HepG2 (cell line): ENCODE measurements around the gene VAMP2. TPM values are rescaled to one million over a fixed set of nuclear protein-coding genes. Genes with fewer than 3 reads are reported as not detected.

Experiments
- ATAC-seq: fragments of 200-7000 bp; cut with Tn5 transposase; 3 replicates; pipeline ENCODE4 v1.9.1; 2020; ENCODE audit warnings: mild to moderate bottlenecking, moderate library complexity
- BruUV-seq: library from RNA; stranded (reverse); fragments of 400-500 nt; replicated peaks from 2 replicates; lab custom pipeline; 2021; lab: Mats Ljungman, UMichigan
- CTCF ChIA-PET: fragments of 300-600 bp; formaldehyde crosslinking; extraction: SDS; loops from one replicate; lab custom pipeline; 2021; ENCODE audit warnings: low total read pairs, inconsistent platforms, low intra/inter-chr PET ratio; lab: Yijun Ruan, JAX
- POLR2A ChIA-PET: fragments of 350-600 bp; sonication (Branson Sonifier 250); formaldehyde crosslinking; loops from one replicate; lab custom pipeline; 2020; ENCODE audit warnings: antibody characterized with exemption, inconsistent platforms; lab: Yijun Ruan, JAX
- DNase-seq: peaks from one replicate; pipeline ENCODE4 v3.0.0-alpha.2; 2015; ENCODE audit warnings: low spot score
- FAIRE-seq: peaks from 3 replicates; lab custom pipeline; 2011; peaks lifted over from hg19 to GRCh38; lab: Jason Lieb, UNC
- H2AFZ ChIP-seq: one replicate; pipeline ENCODE4 v1.6.1; 2011; ENCODE audit warnings: low read length, inconsistent platforms
- H3K27ac ChIP-seq: fragments of 300-600 bp; 3 replicates; pipeline ENCODE4 v1.8.0; 2011; ENCODE audit warnings: mixed run types, mild to moderate bottlenecking, mixed read lengths, low read length, inconsistent platforms; ENCODE audit not compliant: insufficient read depth; ENCODE audit errors: extremely low read length
- H3K27me3 ChIP-seq, 2 experiments: fragments of 200-600 bp in 1 of 2; 2 replicates in 1 of 2; 3 replicates in 1 of 2; pipeline versions ENCODE4 v1.6.0 to v1.8.0; 2011; ENCODE audit warnings: low read length in 2 of 2, mild to moderate bottlenecking in 2 of 2, moderate library complexity in 2 of 2, inconsistent platforms in 1 of 2; ENCODE audit not compliant: insufficient read depth in 2 of 2, control insufficient read depth in 1 of 2
- H3K36me3 ChIP-seq, 2 experiments: fragments of 200-600 bp in 1 of 2; replicated peaks in 1 of 2; 2 replicates in 1 of 2; 3 replicates in 1 of 2; pipeline versions ENCODE4 v1.5.1 to v1.8.0; 2011; ENCODE audit warnings: low read length in 2 of 2, inconsistent platforms in 1 of 2; ENCODE audit not compliant: insufficient read depth in 2 of 2, control insufficient read depth in 1 of 2
- H3K4me1 ChIP-seq: 2 replicates; pipeline ENCODE4 v1.5.1; 2012; ENCODE audit warnings: low read length, inconsistent platforms; ENCODE audit not compliant: insufficient read depth
- H3K4me2 ChIP-seq: 2 replicates; pipeline ENCODE4 v1.6.0; 2011; ENCODE audit warnings: low read depth, low read length, inconsistent platforms
- H3K4me3 ChIP-seq, 3 experiments: fragments of 200-600 bp in 1 of 3; sonication (generic), shearing (Covaris generic) in 1 of 3; replicated peaks in 1 of 3; 2 replicates each; pipeline ENCODE4 v1.5.1; 2011 to 2016; ENCODE audit warnings: low read length in 3 of 3, inconsistent platforms in 2 of 3, low read depth in 2 of 3, mild to moderate bottlenecking in 2 of 3, control low read depth in 1 of 3, mixed read lengths in 1 of 3; ENCODE audit not compliant: insufficient read depth in 1 of 3
- H3K79me2 ChIP-seq: one replicate; pipeline ENCODE4 v1.6.1; 2011; ENCODE audit warnings: low read length, inconsistent platforms; ENCODE audit not compliant: insufficient read depth
- H3K9ac ChIP-seq: 2 replicates; pipeline ENCODE4 v1.6.0; 2011; ENCODE audit warnings: mild to moderate bottlenecking, low read depth, low read length, inconsistent platforms; ENCODE audit not compliant: insufficient read depth
- H3K9me3 ChIP-seq: 2 replicates; pipeline ENCODE4 v1.5.1; 2012; ENCODE audit warnings: mild to moderate bottlenecking, low read length
- H4K20me1 ChIP-seq: 2 replicates; pipeline ENCODE4 v1.6.0; 2011; ENCODE audit warnings: inconsistent platforms, mild to moderate bottlenecking, low read length, moderate library complexity; ENCODE audit not compliant: insufficient read depth
- GTF3A ChIP-seq: sonication (generic); formaldehyde crosslinking; conservative IDR thresholded peaks from 2 replicates; pipeline ENCODE4 v1.4.0; 2020; ENCODE audit warnings: mild to moderate bottlenecking, missing genetic modification reagents
- SATB2 ChIP-seq: sonication (generic); formaldehyde crosslinking; IDR thresholded peaks from 2 replicates; pipeline ENCODE4 v1.5.0; 2020; ENCODE audit warnings: missing genetic modification reagents
- TARDBP ChIP-seq: sonication (generic); formaldehyde crosslinking; IDR thresholded peaks from 2 replicates; pipeline ENCODE4 v1.8.0; 2022; ENCODE audit warnings: mild to moderate bottlenecking, missing genetic modification reagents
- ZFYVE20 ChIP-seq: sonication (generic); formaldehyde crosslinking; IDR thresholded peaks from 2 replicates; pipeline ENCODE4 v1.8.0; 2023; ENCODE audit warnings: low read depth, mild to moderate bottlenecking, moderate library complexity, missing genetic modification reagents, borderline replicate concordance
- ZMYM3 ChIP-seq: sonication (generic); formaldehyde crosslinking; IDR thresholded peaks from 2 replicates; pipeline ENCODE4 v1.5.1; 2020; ENCODE audit warnings: mild to moderate bottlenecking, missing genetic modification reagents
- WGBS: methylation state at CpG from one replicate; pipeline ENCODE4 v1.1.6; 2017; ENCODE audit warnings: low lambda C conversion rate; 5-methylcytosine and 5-hydroxymethylcytosine counted together
- in situ Hi-C: cut with HindIII; loops from 2 replicates; pipeline ENCODE4 v1.10.0; 2017; ENCODE audit warnings: low pct_unique_long_range_greater_than_20kb; ENCODE audit not compliant: extremely low pct_ligation_motif_present
- intact Hi-C: fragments of 100-400 bp; cut with micrococcal nuclease; formaldehyde crosslinking; loops from one replicate; pipeline ENCODE4 v1.10.0; 2022; ENCODE audit not compliant: unreplicated experiment
- polyA plus RNA-seq, 8 experiments: library from polyadenylated mRNA; depleted of rRNA in 3 of 8; stranded (reverse) in 7 of 8; unstranded in 1 of 8; fragments of >200 nt; fragmentation: Illumina TruSeq in 4 of 8; extraction: Trizol in 4 of 8; gene quantifications; 2 replicates each; pipeline versions ENCODE4 v1.2.1 to v1.2.3, GENCODE V29; 2011 to 2016; ENCODE audit warnings: low read depth in 4 of 8, missing spikeins in 1 of 8, mixed read lengths in 1 of 8; ENCODE audit not compliant: insufficient read depth in 1 of 8
- total RNA-seq, 5 experiments: library from RNA; depleted of rRNA; stranded (reverse); fragments of >200 nt; fragmentation: Illumina TruSeq; extraction: Trizol; gene quantifications; 2 replicates each; pipeline ENCODE4 v1.2.3, GENCODE V29; 2016; ENCODE audit warnings: low read depth in 1 of 5
- TF ChIP-seq, protein P1 (sequence below): sonication (generic); formaldehyde crosslinking; conservative IDR thresholded peaks from 2 replicates; pipeline ENCODE4 v1.8.0; 2022; ENCODE audit warnings: mild to moderate bottlenecking, moderate library complexity, missing genetic modification reagents

VAMP2 gene
- total and polyA plus RNA-seq, 2 of the 13 experiments (the other 11 are each of a cell fraction or from before 2014, with no cell fraction given), result 3.9 to 17.2 TPM

DNA sequence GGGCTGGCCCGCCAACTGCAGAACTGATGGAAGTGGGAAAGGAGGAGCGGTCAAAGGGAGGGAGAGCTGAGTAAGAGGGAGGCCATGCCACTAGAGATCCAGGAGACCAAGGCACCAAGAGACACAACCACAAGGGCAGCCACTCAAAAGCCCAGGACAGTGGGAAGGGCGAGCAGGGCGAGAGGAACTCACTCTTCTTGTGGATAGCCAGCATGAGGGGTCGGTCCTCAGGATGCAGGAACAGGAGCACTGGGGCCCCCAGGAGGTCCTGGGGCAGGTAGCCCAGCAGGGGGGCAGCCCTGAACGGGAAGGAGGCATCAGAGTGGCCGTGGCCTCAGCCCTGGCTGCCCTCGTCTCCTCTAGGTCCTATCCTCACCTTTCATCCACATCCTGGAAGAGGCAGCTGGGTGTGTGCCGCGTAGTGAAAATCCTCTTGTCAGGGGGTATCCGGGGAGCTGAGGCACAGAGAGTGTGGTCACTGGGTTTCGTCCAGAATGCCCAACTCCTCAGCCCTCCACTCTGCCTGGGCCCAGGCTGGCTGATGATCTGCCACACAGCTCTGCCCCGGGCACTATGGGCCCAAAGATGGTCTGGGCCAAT lies 14.8 kb downstream of the VAMP2 start:
- Histone ChIP-seq H3K4me1 (peaks cover 17% of the 10 kb centered on the region), H2AFZ (no peak overlapping the region), H3K9ac (no peak overlapping the region), H3K4me2 (no peak overlapping the region), H3K9me3 (no peaks in the 10 kb centered on the region), H3K27me3 (no peaks in the 10 kb centered on the region), H3K36me3 (peaks cover 16 to 41% of the 10 kb centered on the region in 2 experiments; a peak in 4 of 5 replicates), H3K27ac (no peak overlapping the region), H3K4me3 (no peak overlapping the region), H3K79me2 (peaks cover 4% of the 10 kb centered on the region), H4K20me1 (no peaks in the 10 kb centered on the region)
- no peak for TF ChIP-seq TARDBP (CRISPR knock-in tag)
- no peak for TF ChIP-seq ZFYVE20 (CRISPR knock-in tag)
- TF ChIP-seq SATB2 (CRISPR knock-in tag), result no peak
- TF ChIP-seq, protein P1, sequence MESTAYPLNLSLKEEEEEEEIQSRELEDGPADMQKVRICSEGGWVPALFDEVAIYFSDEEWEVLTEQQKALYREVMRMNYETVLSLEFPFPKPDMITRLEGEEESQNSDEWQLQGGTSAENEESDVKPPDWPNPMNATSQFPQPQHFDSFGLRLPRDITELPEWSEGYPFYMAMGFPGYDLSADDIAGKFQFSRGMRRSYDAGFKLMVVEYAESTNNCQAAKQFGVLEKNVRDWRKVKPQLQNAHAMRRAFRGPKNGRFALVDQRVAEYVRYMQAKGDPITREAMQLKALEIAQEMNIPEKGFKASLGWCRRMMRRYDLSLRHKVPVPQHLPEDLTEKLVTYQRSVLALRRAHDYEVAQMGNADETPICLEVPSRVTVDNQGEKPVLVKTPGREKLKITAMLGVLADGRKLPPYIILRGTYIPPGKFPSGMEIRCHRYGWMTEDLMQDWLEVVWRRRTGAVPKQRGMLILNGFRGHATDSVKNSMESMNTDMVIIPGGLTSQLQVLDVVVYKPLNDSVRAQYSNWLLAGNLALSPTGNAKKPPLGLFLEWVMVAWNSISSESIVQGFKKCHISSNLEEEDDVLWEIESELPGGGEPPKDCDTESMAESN (CRISPR knock-in tag), result no peak
- no peak for TF ChIP-seq ZMYM3 (CRISPR knock-in tag)
- no peak for TF ChIP-seq GTF3A (CRISPR knock-in tag)
- intact Hi-C loops, result loop anchor here (5.0 kb wide), 1 partner anchor 474 kb away; no protein-coding TSS in a partner anchor
- in situ Hi-C loops, result no loop called here
- FAIRE-seq (no peak), ATAC-seq (no peak), DNase-seq (no peak)
- POLR2A ChIA-PET, result interaction anchor here (1.8 kb wide), 1 partner anchor 25 kb away, joined by 4 read pairs; no protein-coding TSS in a partner anchor
- no TSS peak for BruUV-seq
- WGBS, result 92% methylated on average over 9 of the region's 13 CpGs
- CTCF ChIA-PET, result no interaction called here
